ENCODE results near the gene CDH4.

CDH4 gene

GRCh38 chr20:61360940-61361339, 108.9 kb downstream of the CDH4 start:
- no peak for FAIRE-seq

- FAIRE-seq: no peak
These were observed 109.4 kb downstream of the CDH4 start for GRCh38 chr20:61361501-61361900.

GRCh38 chr20:61364147-61364546, 112.1 kb downstream of the CDH4 start:
- FAIRE-seq: no peak

GRCh38 chr20:61366914-61367313, 114.9 kb downstream of the CDH4 start:
- no peak for FAIRE-seq

- FAIRE-seq: no peak
These were observed 117.9 kb downstream of the CDH4 start for GRCh38 chr20:61369731-61370520.

GRCh38 chr20:61370841-61371303, 118.8 kb downstream of the CDH4 start:
- FAIRE-seq: no peak

- FAIRE-seq: no peak
These were observed 119.6 kb downstream of the CDH4 start for GRCh38 chr20:61371501-61372136.

- no peak for FAIRE-seq
These were observed 120.3 kb downstream of the CDH4 start for GRCh38 chr20:61372137-61373054.

- FAIRE-seq: no peak
These were observed 121.0 kb downstream of the CDH4 start for GRCh38 chr20:61373055-61373399.

- no peak for FAIRE-seq
These were observed 122.0 kb downstream of the CDH4 start for GRCh38 chr20:61373956-61374545.

- FAIRE-seq: no peak
These were observed 124.6 kb downstream of the CDH4 start for GRCh38 chr20:61376541-61377240.

- no peak for FAIRE-seq
These were observed 126.8 kb downstream of the CDH4 start for GRCh38 chr20:61378694-61379355.

- no peak for FAIRE-seq
These were observed 128.0 kb downstream of the CDH4 start for GRCh38 chr20:61379898-61380544.

GRCh38 chr20:61380545-61380915, 128.5 kb downstream of the CDH4 start:
- FAIRE-seq: no peak

- no peak for FAIRE-seq
These were observed 130.1 kb downstream of the CDH4 start for GRCh38 chr20:61382194-61382593.

GRCh38 chr20:61385296-61385695, 133.2 kb downstream of the CDH4 start:
- no peak for FAIRE-seq

- no peak for FAIRE-seq
These were observed 133.7 kb downstream of the CDH4 start for GRCh38 chr20:61385731-61386130.

GRCh38 chr20:61387204-61387953, 135.3 kb downstream of the CDH4 start:
- FAIRE-seq: no peak

- FAIRE-seq: no peak
These were observed 135.9 kb downstream of the CDH4 start for GRCh38 chr20:61387954-61388348.

- no peak for FAIRE-seq
These were observed 137.0 kb downstream of the CDH4 start for GRCh38 chr20:61389077-61389476.

GRCh38 chr20:61391185-61391584, 139.1 kb downstream of the CDH4 start:
- no peak for FAIRE-seq
